Ishikawa (cell line): ENCODE results near the gene FTL.

ENCODE experiments used
- CEBPB ChIP-seq: IDR thresholded peaks from 2 replicates; pipeline ENCODE4 v1.6.1; 2012
- CREB1 ChIP-seq: IDR thresholded peaks from 2 replicates; pipeline ENCODE4 v1.6.1; 2012; ENCODE audit warnings: low read depth
- EGR1 ChIP-seq: IDR thresholded peaks from 2 replicates; pipeline ENCODE4 v1.6.1; 2012
- EP300 ChIP-seq: IDR thresholded peaks from 2 replicates; pipeline ENCODE4 v1.6.1; 2012; ENCODE audit warnings: borderline replicate concordance
- FOXM1 ChIP-seq: IDR thresholded peaks from 2 replicates; pipeline ENCODE4 v1.6.1; 2012; ENCODE audit warnings: low read depth, borderline replicate concordance
- MAX ChIP-seq: IDR thresholded peaks from 2 replicates; pipeline ENCODE4 v1.6.1; 2012
- NFIC ChIP-seq: IDR thresholded peaks from 2 replicates; pipeline ENCODE4 v1.6.1; 2012
- RAD21 ChIP-seq: IDR thresholded peaks from 2 replicates; pipeline ENCODE4 v1.6.1; 2012; ENCODE audit warnings: low read depth
- REST ChIP-seq: IDR thresholded peaks from 2 replicates; pipeline ENCODE4 v1.6.1; 2012; ENCODE audit warnings: low read depth, mild to moderate bottlenecking
- TAF1 ChIP-seq: IDR thresholded peaks from 2 replicates; pipeline ENCODE4 v1.6.1; 2012; ENCODE audit warnings: low read depth, mild to moderate bottlenecking
- TCF12 ChIP-seq: IDR thresholded peaks from 2 replicates; pipeline ENCODE4 v1.6.1; 2012; ENCODE audit warnings: low read depth
- TEAD4 ChIP-seq: IDR thresholded peaks from 2 replicates; pipeline ENCODE4 v1.6.1; 2012
- USF1 ChIP-seq: IDR thresholded peaks from 2 replicates; pipeline ENCODE4 v1.6.1; 2012
- YY1 ChIP-seq: IDR thresholded peaks from 2 replicates; pipeline ENCODE4 v1.6.1; 2012; ENCODE audit warnings: low read depth
- ZBTB7A ChIP-seq: IDR thresholded peaks from 2 replicates; pipeline ENCODE4 v1.6.1; 2012; ENCODE audit warnings: low read depth

The FTL gene

DNA sequence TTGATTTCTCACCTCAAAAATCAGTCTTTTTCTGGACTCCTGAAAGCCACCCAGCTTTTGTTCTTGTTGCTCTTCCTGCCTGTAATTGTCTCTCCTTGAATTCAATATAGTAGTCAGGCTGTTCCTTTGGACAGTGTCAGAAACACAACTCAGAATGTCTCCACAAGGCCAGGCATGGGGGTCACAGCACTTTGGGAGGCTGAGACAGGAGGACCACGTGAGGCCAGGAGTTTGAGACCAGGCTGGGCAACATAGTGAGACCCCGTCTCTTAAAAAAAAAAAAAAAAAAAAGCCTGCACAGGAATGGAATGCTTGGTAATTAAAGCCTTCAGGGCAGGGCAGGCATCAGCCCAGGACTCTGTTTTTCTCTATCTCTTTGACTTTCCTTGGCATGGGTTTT lies 19.3 kb upstream of the FTL start:
- TF ChIP-seq EP300 (no peak), TEAD4 (no peak), RAD21 (no peak), TAF1 (no peak), USF1 (no peak), EGR1 (no peak), CREB1 (no peak), NFIC (no peak), FOXM1 (no peak), TCF12 (no peak), ZBTB7A (no peak), REST (no peak), MAX (no peak), YY1 (no peak), CEBPB (no peak)

- TF ChIP-seq EGR1 (no peak), CREB1 (no peak), CEBPB (no peak), ZBTB7A (no peak), NFIC (no peak), TEAD4 (no peak), TAF1 (no peak), FOXM1 (no peak), REST (no peak), EP300 (no peak), YY1 (no peak), USF1 (no peak), TCF12 (no peak), RAD21 (no peak), MAX (no peak)
Observed at GRCh38 chr19:48946463-48947257, 18.4 kb upstream of the FTL start.

DNA sequence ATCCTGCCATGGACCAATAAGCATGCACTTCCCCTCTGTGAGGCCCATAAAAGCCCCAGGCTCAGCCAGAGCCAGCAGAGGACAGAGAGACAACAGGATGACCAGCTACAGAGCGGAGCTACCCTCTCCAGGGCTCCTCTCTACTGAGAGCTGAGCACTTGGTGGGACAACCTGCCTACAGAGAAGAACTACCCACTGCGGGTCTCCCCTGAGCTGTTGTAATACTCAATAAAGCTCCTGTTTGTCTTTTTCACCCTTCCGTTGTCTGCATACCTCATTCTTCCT lies 17.9 kb upstream of the FTL start:
- TF ChIP-seq ZBTB7A: no peak

DNA sequence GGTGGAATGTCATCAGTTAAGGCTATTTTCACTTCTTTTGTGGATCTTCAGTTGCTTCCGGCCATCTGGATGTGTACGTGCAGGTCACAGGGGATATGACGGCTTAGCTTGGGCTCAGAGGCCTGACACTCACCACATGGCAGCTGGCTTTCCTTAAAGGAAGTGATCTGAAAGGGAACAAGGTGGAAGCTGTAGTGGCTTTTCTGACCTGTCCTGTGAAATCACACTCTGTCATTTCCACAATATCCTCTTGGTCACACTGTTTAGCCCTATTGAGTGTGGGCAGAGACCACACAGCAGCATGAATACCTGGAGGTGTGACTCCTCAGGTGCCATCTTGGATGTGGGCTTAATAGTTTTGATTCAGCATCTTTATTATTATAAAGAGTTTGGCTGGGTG lies 14.9 kb upstream of the FTL start:
- TF ChIP-seq YY1 (no peak), USF1 (no peak), REST (no peak), EP300 (no peak), TCF12 (no peak), RAD21 (no peak), CEBPB (no peak)
